Fibroblast of the conjunctiva (primary cell): ENCODE data around the gene TRIM37.

ENCODE experiments used
- DNase-seq: peaks from one replicate; pipeline ENCODE4 v3.0.0-alpha.2; 2010; ENCODE audit warnings: low read depth

The TRIM37 gene

GRCh38 chr17:59037960-59038359 lies 68.7 kb downstream of the TRIM37 start:
- DNase-seq: no peak

GRCh38 chr17:59030811-59031210 lies 75.9 kb downstream of the TRIM37 start:
- DNase-seq: no peak

- DNase-seq: no peak
Measured at GRCh38 chr17:59028328-59028727, 78.4 kb downstream of the TRIM37 start.

- no peak for DNase-seq
Measured at GRCh38 chr17:59027750-59028149, 78.9 kb downstream of the TRIM37 start.

GRCh38 chr17:59026176-59026939 lies 80.3 kb downstream of the TRIM37 start:
- no peak for DNase-seq

- DNase-seq: no peak
Measured at GRCh38 chr17:59024916-59025315, 81.8 kb downstream of the TRIM37 start.

GRCh38 chr17:59018019-59018418 lies 88.7 kb downstream of the TRIM37 start:
- DNase-seq: no peak

GRCh38 chr17:59011975-59012374 lies 94.7 kb downstream of the TRIM37 start:
- no peak for DNase-seq

GRCh38 chr17:59010026-59010425 lies 96.7 kb downstream of the TRIM37 start:
- no peak for DNase-seq

- DNase-seq: no peak
Measured at GRCh38 chr17:59008737-59009136, 97.9 kb downstream of the TRIM37 start.

GRCh38 chr17:59007995-59008394 lies 98.7 kb downstream of the TRIM37 start:
- no peak for DNase-seq

- DNase-seq: peak; percentile 34
Measured at GRCh38 chr17:59004338-59005111, 102.2 kb downstream of the TRIM37 start.

GRCh38 chr17:59003860-59004259 lies 102.8 kb downstream of the TRIM37 start:
- no peak for DNase-seq

GRCh38 chr17:59002848-59003247 lies 103.8 kb downstream of the TRIM37 start:
- no peak for DNase-seq

- no peak for DNase-seq
Measured at GRCh38 chr17:59002126-59002525, 104.6 kb downstream of the TRIM37 start.

- DNase-seq: no peak
Measured at GRCh38 chr17:59001158-59001814, 105.4 kb downstream of the TRIM37 start.

- no peak for DNase-seq
Measured at GRCh38 chr17:59000022-59000421, 106.7 kb downstream of the TRIM37 start.

- no peak for DNase-seq
Measured at GRCh38 chr17:58999500-58999899, 107.2 kb downstream of the TRIM37 start.

GRCh38 chr17:58998871-58999270 lies 107.8 kb downstream of the TRIM37 start:
- DNase-seq: no peak

GRCh38 chr17:58997756-58998553 lies 108.7 kb downstream of the TRIM37 start:
- DNase-seq: no peak

- no peak for DNase-seq
Measured at GRCh38 chr17:58996968-58997367, 109.7 kb downstream of the TRIM37 start.
